GM12892 (cell line): ENCODE measurements around the gene ADARB2.

Experiments
- POLR2A ChIP-seq: IDR thresholded peaks from 2 replicates; pipeline ENCODE4 v1.6.1; 2011; ENCODE audit warnings: low read depth, low read length, control low read depth
- POLR2AphosphoS5 ChIP-seq: IDR thresholded peaks from 2 replicates; pipeline ENCODE4 v1.6.1; 2011; ENCODE audit warnings: low read depth, low read length, control low read depth
- TAF1 ChIP-seq: IDR thresholded peaks from 2 replicates; pipeline ENCODE4 v1.6.1; 2011; ENCODE audit warnings: low read depth, mild to moderate bottlenecking, control low read depth, low read length, borderline replicate concordance

- no peak for TF ChIP-seq POLR2AphosphoS5
- no peak for TF ChIP-seq POLR2A
- no peak for TF ChIP-seq TAF1
Measured at GRCh38 chr10:1608408-1608807, 128.9 kb downstream of the ADARB2 start.
